Measurements from ENCODE around the gene EDAR. TPM values are rescaled to one million over a fixed set of nuclear protein-coding genes. Genes with fewer than 3 reads are reported as not detected.

The EDAR gene
- total RNA-seq, 1 experiment from 2014 or later, result 0.15 TPM

DNA sequence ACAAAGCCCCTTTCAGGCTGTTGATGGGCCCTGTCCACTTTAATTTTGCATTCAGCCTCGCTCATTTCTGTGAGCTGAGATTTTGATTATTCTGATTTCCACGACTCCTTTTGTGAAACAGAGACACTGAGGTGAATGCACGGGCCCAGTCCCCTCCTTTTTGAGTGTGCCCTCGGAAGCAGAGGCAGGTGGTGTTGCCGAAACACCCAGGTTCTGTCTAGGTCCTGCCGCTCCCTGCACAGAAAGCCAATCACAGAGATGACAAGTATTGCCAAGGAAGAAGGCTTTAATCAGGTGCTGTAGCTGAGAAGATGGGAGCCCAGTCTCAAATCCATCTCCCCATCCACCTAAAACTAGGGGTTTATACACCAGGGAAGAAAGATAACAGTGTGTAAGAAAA, 44.2 kb upstream of the EDAR start:
- Histone ChIP-seq H3K4me3 (replicated peaks in 1 of 2; ENCODE audit: low read depth in 1 of 2, low read length in 2 of 2) (no peak overlapping the region), H3K9ac (ENCODE audit: low read length) (no peak overlapping the region), H3K27me3 (ENCODE audit: insufficient read depth, low read length) (no peaks in the 10 kb centered on the region), H3K9me2 (ENCODE audit: insufficient read depth) (no peaks in the 10 kb centered on the region), H4K20me1 (ENCODE audit: insufficient read depth) (no peaks in the 10 kb centered on the region), H3K9me3 (ENCODE audit: control insufficient read depth in 1 of 2, insufficient read depth in 1 of 2, low read depth in 1 of 2, low read length in 2 of 2) (no peaks in the 10 kb centered on the region), H3K4me1 (ENCODE audit: control insufficient read depth in 1 of 2, insufficient read depth in 2 of 2, low read length in 2 of 2) (no peaks in the 10 kb centered on the region), H3K4me2 (ENCODE audit: low read length) (no peak overlapping the region), H3K27ac (ENCODE audit: low read depth, low read length) (no peak overlapping the region), H3K79me2 (ENCODE audit: insufficient read depth, low read length) (no peaks in the 10 kb centered on the region), H3K36me3 (ENCODE audit: control insufficient read depth in 1 of 2, insufficient read depth in 2 of 2, low read length in 2 of 2) (no peaks in the 10 kb centered on the region), H2AFZ (ENCODE audit: low read depth, low read length, poor library complexity, severe bottlenecking) (no peak overlapping the region)
- ChIA-PET RAD21 (ENCODE audit: low non-redundant PET in 1 of 2, low total read pairs in 2 of 2, uncharacterized antibody in 2 of 2, unreplicated experiment in 2 of 2) (no interaction called here), POLR2A (no interaction called here), CTCF (no interaction called here)
- intact Hi-C loops (cut with micrococcal nuclease), result no loop called here
- no TSS peak for BruUV-seq (replicated peaks)
- no peak for TF ChIP-seq POLR2A (IDR thresholded peaks at IDR 0.05; ENCODE audit: borderline replicate concordance, extremely low read depth, insufficient read depth, insufficient read length)
- TF ChIP-seq EZH2 (IDR thresholded peaks at IDR 0.05), result no peak
- TF ChIP-seq JUND (IDR thresholded peaks at IDR 0.05), result no peak
- TF ChIP-seq SP1 (IDR thresholded peaks at IDR 0.05; ENCODE audit: low read depth), result no peak
- TF ChIP-seq, protein P1, sequence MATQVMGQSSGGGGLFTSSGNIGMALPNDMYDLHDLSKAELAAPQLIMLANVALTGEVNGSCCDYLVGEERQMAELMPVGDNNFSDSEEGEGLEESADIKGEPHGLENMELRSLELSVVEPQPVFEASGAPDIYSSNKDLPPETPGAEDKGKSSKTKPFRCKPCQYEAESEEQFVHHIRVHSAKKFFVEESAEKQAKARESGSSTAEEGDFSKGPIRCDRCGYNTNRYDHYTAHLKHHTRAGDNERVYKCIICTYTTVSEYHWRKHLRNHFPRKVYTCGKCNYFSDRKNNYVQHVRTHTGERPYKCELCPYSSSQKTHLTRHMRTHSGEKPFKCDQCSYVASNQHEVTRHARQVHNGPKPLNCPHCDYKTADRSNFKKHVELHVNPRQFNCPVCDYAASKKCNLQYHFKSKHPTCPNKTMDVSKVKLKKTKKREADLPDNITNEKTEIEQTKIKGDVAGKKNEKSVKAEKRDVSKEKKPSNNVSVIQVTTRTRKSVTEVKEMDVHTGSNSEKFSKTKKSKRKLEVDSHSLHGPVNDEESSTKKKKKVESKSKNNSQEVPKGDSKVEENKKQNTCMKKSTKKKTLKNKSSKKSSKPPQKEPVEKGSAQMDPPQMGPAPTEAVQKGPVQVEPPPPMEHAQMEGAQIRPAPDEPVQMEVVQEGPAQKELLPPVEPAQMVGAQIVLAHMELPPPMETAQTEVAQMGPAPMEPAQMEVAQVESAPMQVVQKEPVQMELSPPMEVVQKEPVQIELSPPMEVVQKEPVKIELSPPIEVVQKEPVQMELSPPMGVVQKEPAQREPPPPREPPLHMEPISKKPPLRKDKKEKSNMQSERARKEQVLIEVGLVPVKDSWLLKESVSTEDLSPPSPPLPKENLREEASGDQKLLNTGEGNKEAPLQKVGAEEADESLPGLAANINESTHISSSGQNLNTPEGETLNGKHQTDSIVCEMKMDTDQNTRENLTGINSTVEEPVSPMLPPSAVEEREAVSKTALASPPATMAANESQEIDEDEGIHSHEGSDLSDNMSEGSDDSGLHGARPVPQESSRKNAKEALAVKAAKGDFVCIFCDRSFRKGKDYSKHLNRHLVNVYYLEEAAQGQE (IDR thresholded peaks at IDR 0.05; ENCODE audit: low read depth), result no peak
- TF ChIP-seq YY1 (IDR thresholded peaks at IDR 0.05; ENCODE audit: extremely low read depth, insufficient replicate concordance, low read depth, low read length), result no peak
- no peak for TF ChIP-seq ZFX (IDR thresholded peaks at IDR 0.05)
- no peak for TF ChIP-seq CEBPB (IDR thresholded peaks at IDR 0.05; ENCODE audit: low read depth)
- TF ChIP-seq, protein P2, sequence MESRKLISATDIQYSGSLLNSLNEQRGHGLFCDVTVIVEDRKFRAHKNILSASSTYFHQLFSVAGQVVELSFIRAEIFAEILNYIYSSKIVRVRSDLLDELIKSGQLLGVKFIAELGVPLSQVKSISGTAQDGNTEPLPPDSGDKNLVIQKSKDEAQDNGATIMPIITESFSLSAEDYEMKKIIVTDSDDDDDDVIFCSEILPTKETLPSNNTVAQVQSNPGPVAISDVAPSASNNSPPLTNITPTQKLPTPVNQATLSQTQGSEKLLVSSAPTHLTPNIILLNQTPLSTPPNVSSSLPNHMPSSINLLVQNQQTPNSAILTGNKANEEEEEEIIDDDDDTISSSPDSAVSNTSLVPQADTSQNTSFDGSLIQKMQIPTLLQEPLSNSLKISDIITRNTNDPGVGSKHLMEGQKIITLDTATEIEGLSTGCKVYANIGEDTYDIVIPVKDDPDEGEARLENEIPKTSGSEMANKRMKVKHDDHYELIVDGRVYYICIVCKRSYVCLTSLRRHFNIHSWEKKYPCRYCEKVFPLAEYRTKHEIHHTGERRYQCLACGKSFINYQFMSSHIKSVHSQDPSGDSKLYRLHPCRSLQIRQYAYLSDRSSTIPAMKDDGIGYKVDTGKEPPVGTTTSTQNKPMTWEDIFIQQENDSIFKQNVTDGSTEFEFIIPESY (IDR thresholded peaks at IDR 0.05; ENCODE audit: extremely low read depth, insufficient replicate concordance, low read length), result no peak
- TF ChIP-seq, protein P3, sequence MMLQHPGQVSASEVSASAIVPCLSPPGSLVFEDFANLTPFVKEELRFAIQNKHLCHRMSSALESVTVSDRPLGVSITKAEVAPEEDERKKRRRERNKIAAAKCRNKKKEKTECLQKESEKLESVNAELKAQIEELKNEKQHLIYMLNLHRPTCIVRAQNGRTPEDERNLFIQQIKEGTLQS (IDR thresholded peaks at IDR 0.05), result no peak
- TF ChIP-seq RAD21 (IDR thresholded peaks at IDR 0.05; ENCODE audit: low read depth), result no peak
- TF ChIP-seq TCF7L2 (IDR thresholded peaks at IDR 0.05; ENCODE audit: borderline replicate concordance, extremely low read depth, insufficient read depth, insufficient read length), result no peak
- no peak for TF ChIP-seq CBX3 (IDR thresholded peaks at IDR 0.05; ENCODE audit: low read depth)
- TF ChIP-seq SRF (IDR thresholded peaks at IDR 0.05; ENCODE audit: low read depth), result no peak
- TF ChIP-seq FOSL1 (IDR thresholded peaks at IDR 0.05; ENCODE audit: low read depth), result no peak
- no peak for TF ChIP-seq POLR2AphosphoS5 (IDR thresholded peaks at IDR 0.05; ENCODE audit: low read depth, low read length)
- no peak for TF ChIP-seq ZNF274 (IDR thresholded peaks at IDR 0.05; ENCODE audit: low read depth, low read length)
- no peak for TF ChIP-seq EGR1 (IDR thresholded peaks at IDR 0.05; ENCODE audit: low read depth)
- TF ChIP-seq, protein P4, sequence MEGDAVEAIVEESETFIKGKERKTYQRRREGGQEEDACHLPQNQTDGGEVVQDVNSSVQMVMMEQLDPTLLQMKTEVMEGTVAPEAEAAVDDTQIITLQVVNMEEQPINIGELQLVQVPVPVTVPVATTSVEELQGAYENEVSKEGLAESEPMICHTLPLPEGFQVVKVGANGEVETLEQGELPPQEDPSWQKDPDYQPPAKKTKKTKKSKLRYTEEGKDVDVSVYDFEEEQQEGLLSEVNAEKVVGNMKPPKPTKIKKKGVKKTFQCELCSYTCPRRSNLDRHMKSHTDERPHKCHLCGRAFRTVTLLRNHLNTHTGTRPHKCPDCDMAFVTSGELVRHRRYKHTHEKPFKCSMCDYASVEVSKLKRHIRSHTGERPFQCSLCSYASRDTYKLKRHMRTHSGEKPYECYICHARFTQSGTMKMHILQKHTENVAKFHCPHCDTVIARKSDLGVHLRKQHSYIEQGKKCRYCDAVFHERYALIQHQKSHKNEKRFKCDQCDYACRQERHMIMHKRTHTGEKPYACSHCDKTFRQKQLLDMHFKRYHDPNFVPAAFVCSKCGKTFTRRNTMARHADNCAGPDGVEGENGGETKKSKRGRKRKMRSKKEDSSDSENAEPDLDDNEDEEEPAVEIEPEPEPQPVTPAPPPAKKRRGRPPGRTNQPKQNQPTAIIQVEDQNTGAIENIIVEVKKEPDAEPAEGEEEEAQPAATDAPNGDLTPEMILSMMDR (IDR thresholded peaks at IDR 0.05 in 2 of 3, conservative IDR thresholded peaks at IDR 0.05 in 1 of 3; ENCODE audit: borderline replicate concordance in 1 of 3, insufficient read depth in 1 of 3, low read depth in 2 of 3, low read length in 2 of 3), result no peak
- DNase-seq (ENCODE audit: low read depth, low spot score) (no peak), ATAC-seq (no peak)
